ENCODE results near the gene SPSB3.

GRCh38 chr16:1800701-1801100 is 18.3 kb upstream of the SPSB3 start:
- TF ChIP-seq, protein P1, sequence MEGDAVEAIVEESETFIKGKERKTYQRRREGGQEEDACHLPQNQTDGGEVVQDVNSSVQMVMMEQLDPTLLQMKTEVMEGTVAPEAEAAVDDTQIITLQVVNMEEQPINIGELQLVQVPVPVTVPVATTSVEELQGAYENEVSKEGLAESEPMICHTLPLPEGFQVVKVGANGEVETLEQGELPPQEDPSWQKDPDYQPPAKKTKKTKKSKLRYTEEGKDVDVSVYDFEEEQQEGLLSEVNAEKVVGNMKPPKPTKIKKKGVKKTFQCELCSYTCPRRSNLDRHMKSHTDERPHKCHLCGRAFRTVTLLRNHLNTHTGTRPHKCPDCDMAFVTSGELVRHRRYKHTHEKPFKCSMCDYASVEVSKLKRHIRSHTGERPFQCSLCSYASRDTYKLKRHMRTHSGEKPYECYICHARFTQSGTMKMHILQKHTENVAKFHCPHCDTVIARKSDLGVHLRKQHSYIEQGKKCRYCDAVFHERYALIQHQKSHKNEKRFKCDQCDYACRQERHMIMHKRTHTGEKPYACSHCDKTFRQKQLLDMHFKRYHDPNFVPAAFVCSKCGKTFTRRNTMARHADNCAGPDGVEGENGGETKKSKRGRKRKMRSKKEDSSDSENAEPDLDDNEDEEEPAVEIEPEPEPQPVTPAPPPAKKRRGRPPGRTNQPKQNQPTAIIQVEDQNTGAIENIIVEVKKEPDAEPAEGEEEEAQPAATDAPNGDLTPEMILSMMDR (IDR thresholded peaks at IDR 0.05 in 4 of 5, conservative IDR thresholded peaks at IDR 0.05 in 1 of 5): no peak
- no peak for TF ChIP-seq POLR2A (IDR thresholded peaks at IDR 0.05)

Data from gastrocnemius medialis (tissue), 4 donors.